IPS DF 6.9 (cell line): Measurements from ENCODE around the gene KMT5C.
"Not testable (repeated sequence)": the region's sequence is repeated elsewhere in the genome, so short reads cannot be mapped to it uniquely, and the experiment has no call there.

Source experiments
- DNase-seq: peaks from one replicate; pipeline ENCODE4 v3.0.0-alpha.2; 2013; ENCODE audit warnings: low read depth, low spot score
- H3K27ac ChIP-seq: one replicate; pipeline ENCODE4 v1.5.1; 2013; ENCODE audit warnings: low read length, control low read depth
- H3K27me3 ChIP-seq: 2 replicates; pipeline ENCODE4 v1.6.1; 2013; ENCODE audit warnings: mild to moderate bottlenecking, low read length; ENCODE audit not compliant: control insufficient read depth, insufficient read depth
- H3K36me3 ChIP-seq: 2 replicates; pipeline ENCODE4 v1.6.1; 2013; ENCODE audit warnings: low read length; ENCODE audit not compliant: control insufficient read depth, insufficient read depth
- H3K4me1 ChIP-seq: 2 replicates; pipeline ENCODE4 v1.6.1; 2013; ENCODE audit warnings: low read length; ENCODE audit not compliant: control insufficient read depth, insufficient read depth
- H3K4me3 ChIP-seq: 2 replicates; pipeline ENCODE4 v1.5.1; 2013; ENCODE audit warnings: mild to moderate bottlenecking, low read length
- H3K9me3 ChIP-seq: 2 replicates; pipeline ENCODE4 v1.6.1; 2013; ENCODE audit warnings: low read length, inconsistent platforms; ENCODE audit not compliant: control insufficient read depth, insufficient read depth
- WGBS: extraction: QIAGEN DNeasy Blood & Tissue Kit; methylation state at CpG from one replicate; pipeline ENCODE4 v1.1.7; 2013; ENCODE audit warnings: mixed read lengths, missing lambda C conversion rate; ENCODE audit not compliant: insufficient read length, insufficient coverage; 5-methylcytosine and 5-hydroxymethylcytosine counted together

KMT5C gene

GRCh38 chr19:55316646-55317045 is 23.0 kb upstream of the KMT5C start:
- DNase-seq: no peak
- Histone ChIP-seq H3K4me3 (no peak overlapping the region), H3K27ac (no peak overlapping the region), H3K9me3 (no peaks in the 10 kb centered on the region), H3K36me3 (peaks cover 5% of the 10 kb centered on the region; the same call in 1 of the 2 replicates), H3K4me1 (peaks cover 4% of the 10 kb centered on the region; the same call in 1 of the 2 replicates), H3K27me3 (no peaks in the 10 kb centered on the region)
- no CpG with 5 or more reads among the region's 8 CpGs for WGBS

GRCh38 chr19:55319785-55320184 is 19.9 kb upstream of the KMT5C start:
- H3K27me3 ChIP-seq: no peaks in the 10 kb centered on the region
- no CpG with 5 or more reads among the region's 21 CpGs for WGBS
- no peak overlapping the region for H3K27ac ChIP-seq
- H3K4me1 ChIP-seq: peaks cover 4% of the 10 kb centered on the region; the same call in 1 of the 2 replicates
- no peaks in the 10 kb centered on the region for H3K36me3 ChIP-seq
- H3K4me3 ChIP-seq: peak overlapping the region; percentile 45; the same call in 1 of the 2 replicates
- DNase-seq: no peak
- H3K9me3 ChIP-seq: no peaks in the 10 kb centered on the region

- H3K27ac ChIP-seq: no peak overlapping the region
- H3K4me1 ChIP-seq: peaks cover 4% of the 10 kb centered on the region; the same call in 1 of the 2 replicates
- H3K27me3 ChIP-seq: no peaks in the 10 kb centered on the region
- no peak overlapping the region for H3K4me3 ChIP-seq
- DNase-seq: no peak
- no peaks in the 10 kb centered on the region for H3K9me3 ChIP-seq
- no CpG with 5 or more reads among the region's 8 CpGs for WGBS
- H3K36me3 ChIP-seq: no peaks in the 10 kb centered on the region
Observed at GRCh38 chr19:55320844-55321419, 18.7 kb upstream of the KMT5C start.

GRCh38 chr19:55321466-55322137 is 18.1 kb upstream of the KMT5C start:
- Histone ChIP-seq H3K4me1 (peaks cover 4% of the 10 kb centered on the region; the same call in 1 of the 2 replicates), H3K27me3 (no peaks in the 10 kb centered on the region), H3K4me3 (no peak overlapping the region), H3K9me3 (no peaks in the 10 kb centered on the region), H3K36me3 (no peaks in the 10 kb centered on the region), H3K27ac (no peak overlapping the region)
- DNase-seq: no peak
- no CpG with 5 or more reads among the region's 9 CpGs for WGBS

GRCh38 chr19:55322204-55322885 is 17.3 kb upstream of the KMT5C start:
- no peak overlapping the region for H3K4me3 ChIP-seq
- no peak overlapping the region for H3K27ac ChIP-seq
- no peaks in the 10 kb centered on the region for H3K36me3 ChIP-seq
- no CpG with 5 or more reads among the region's 12 CpGs for WGBS
- no peaks in the 10 kb centered on the region for H3K9me3 ChIP-seq
- peaks cover 4% of the 10 kb centered on the region; the same call in 1 of the 2 replicates for H3K4me1 ChIP-seq
- H3K27me3 ChIP-seq: no peaks in the 10 kb centered on the region
- DNase-seq: no peak

GRCh38 chr19:55324662-55325061 is 15.0 kb upstream of the KMT5C start:
- H3K4me1 ChIP-seq: peaks cover 4% of the 10 kb centered on the region; the same call in 1 of the 2 replicates
- H3K36me3 ChIP-seq: no peaks in the 10 kb centered on the region
- no peak overlapping the region for H3K4me3 ChIP-seq
- H3K27ac ChIP-seq: no peak overlapping the region
- no CpG with 5 or more reads among the region's 6 CpGs for WGBS
- no peaks in the 10 kb centered on the region for H3K27me3 ChIP-seq
- H3K9me3 ChIP-seq: no peaks in the 10 kb centered on the region
- DNase-seq: no peak

- Histone ChIP-seq H3K9me3 (no peaks in the 10 kb centered on the region), H3K36me3 (no peaks in the 10 kb centered on the region), H3K27ac (no peak within 1 kb of the TSS), H3K27me3 (no peaks in the 10 kb centered on the region), H3K4me1 (peaks cover 1% of the 10 kb centered on the region; the same call in 1 of the 2 replicates), H3K4me3 (no peak within 1 kb of the TSS)
- no CpG with 5 or more reads among the region's 14 CpGs for WGBS
- DNase-seq: no peak
Observed at GRCh38 chr19:55325172-55325571, 14.5 kb upstream of the KMT5C start, which contains the start of gene TMEM150B. Gene TMEM150B (minus strand): TSS chr19:55325341. CDS start chr19:55321036, 4,305 bp downstream.

- no CpG with 5 or more reads among the region's 4 CpGs for WGBS
- not testable (repeated sequence) for H3K9me3 ChIP-seq, H3K27me3 ChIP-seq, DNase-seq, H3K4me3 ChIP-seq, H3K4me1 ChIP-seq, H3K36me3 ChIP-seq, H3K27ac ChIP-seq
Observed at GRCh38 chr19:55328774-55329318, 10.8 kb upstream of the KMT5C start.

GRCh38 chr19:55329791-55330190 is 9.9 kb upstream of the KMT5C start:
- DNase-seq, H3K4me1 ChIP-seq: not testable (repeated sequence)
- WGBS: no CpG with 5 or more reads among the region's 6 CpGs

GRCh38 chr19:55333870-55334269 is 5.8 kb upstream of the KMT5C start:
- H3K27ac ChIP-seq: no peak overlapping the region
- peaks cover 2% of the 10 kb centered on the region; the same call in 1 of the 2 replicates for H3K4me1 ChIP-seq
- no peaks in the 10 kb centered on the region for H3K36me3 ChIP-seq
- H3K27me3 ChIP-seq: no peaks in the 10 kb centered on the region
- no peak overlapping the region for H3K4me3 ChIP-seq
- DNase-seq: no peak
- no CpG with 5 or more reads among the region's 11 CpGs for WGBS
- no peaks in the 10 kb centered on the region for H3K9me3 ChIP-seq

More at GRCh38 chr19:55329791-55330190, 9.9 kb upstream of the KMT5C start:
- not testable (repeated sequence) for H3K4me3 ChIP-seq, H3K36me3 ChIP-seq, H3K27me3 ChIP-seq, H3K9me3 ChIP-seq, H3K27ac ChIP-seq
